Astrocyte (in vitro differentiated cells and primary cell): ENCODE results near the gene GPR39. TPM values are rescaled to one million over a fixed set of nuclear protein-coding genes. Genes with fewer than 3 reads are reported as not detected.

Source experiments
- DNase-seq: peaks from one replicate; pipeline ENCODE4 v3.0.0-alpha.2; 2010; ENCODE audit warnings: low read depth
- FAIRE-seq: peaks from 2 replicates; lab custom pipeline; 2011; peaks lifted over from hg19 to GRCh38; lab: Jason Lieb, UNC
- H2AFZ ChIP-seq: 2 replicates; pipeline ENCODE4 v1.6.0; 2012; ENCODE audit warnings: low read depth, low read length, inconsistent platforms
- H3K27ac ChIP-seq: 2 replicates; pipeline ENCODE4 v1.5.1; 2011; ENCODE audit warnings: low read depth, low read length, inconsistent platforms
- H3K27me3 ChIP-seq: 2 replicates; pipeline ENCODE4 v1.6.0; 2011; ENCODE audit warnings: low read length, inconsistent platforms; ENCODE audit not compliant: insufficient read depth
- H3K36me3 ChIP-seq: 2 replicates; pipeline ENCODE4 v1.5.1; 2011; ENCODE audit warnings: low read length, inconsistent platforms; ENCODE audit not compliant: insufficient read depth
- H3K4me1 ChIP-seq: 2 replicates; pipeline ENCODE4 v1.5.1; 2011; ENCODE audit warnings: low read length, inconsistent platforms; ENCODE audit not compliant: insufficient read depth
- H3K4me2 ChIP-seq: 2 replicates; pipeline ENCODE4 v1.6.0; 2012; ENCODE audit warnings: low read length, inconsistent platforms
- H3K4me3 ChIP-seq: 2 replicates; pipeline ENCODE4 v1.5.1; 2011; ENCODE audit warnings: low read depth, mild to moderate bottlenecking, low read length, inconsistent platforms; ENCODE audit not compliant: insufficient read depth
- H3K79me2 ChIP-seq: 2 replicates; pipeline ENCODE4 v1.6.0; 2012; ENCODE audit warnings: mild to moderate bottlenecking, low read length, inconsistent platforms; ENCODE audit not compliant: insufficient read depth
- H3K9ac ChIP-seq: 2 replicates; pipeline ENCODE4 v1.6.0; 2012; ENCODE audit warnings: mild to moderate bottlenecking, low read length, inconsistent platforms
- H3K9me3 ChIP-seq: 2 replicates; pipeline ENCODE4 v1.5.1; 2012; ENCODE audit warnings: low read depth, mild to moderate bottlenecking, low read length, inconsistent platforms; ENCODE audit not compliant: insufficient read depth
- H4K20me1 ChIP-seq: 2 replicates; pipeline ENCODE4 v1.6.0; 2012; ENCODE audit warnings: low read length, inconsistent platforms; ENCODE audit not compliant: insufficient read depth
- H3K27ac Mint-ChIP-seq: one replicate; pipeline ENCODE4 v1.8.0; 2021; ENCODE audit warnings: mild to moderate bottlenecking, mixed read lengths; ENCODE audit not compliant: unreplicated experiment
- H3K27me3 Mint-ChIP-seq: one replicate; pipeline ENCODE4 v1.8.0; 2021; ENCODE audit warnings: low read depth, mixed read lengths; ENCODE audit not compliant: unreplicated experiment
- H3K36me3 Mint-ChIP-seq: one replicate; pipeline ENCODE4 v1.8.0; 2021; ENCODE audit warnings: low read depth, mixed read lengths; ENCODE audit not compliant: unreplicated experiment
- H3K4me1 Mint-ChIP-seq: one replicate; pipeline ENCODE4 v1.8.0; 2021; ENCODE audit warnings: low read depth, mixed read lengths; ENCODE audit not compliant: unreplicated experiment
- H3K4me3 Mint-ChIP-seq: one replicate; pipeline ENCODE4 v1.8.0; 2021; ENCODE audit warnings: mild to moderate bottlenecking, moderate library complexity, mixed read lengths; ENCODE audit not compliant: unreplicated experiment
- H3K9me3 Mint-ChIP-seq: one replicate; pipeline ENCODE4 v1.8.0; 2021; ENCODE audit warnings: mild to moderate bottlenecking, mixed read lengths; ENCODE audit not compliant: unreplicated experiment
- EZH2 ChIP-seq: IDR thresholded peaks from 2 replicates; pipeline ENCODE4 v1.6.1; 2012; ENCODE audit warnings: mild to moderate bottlenecking, low read length, inconsistent platforms; ENCODE audit not compliant: insufficient read depth
- total RNA-seq: library from RNA; stranded (reverse); gene quantifications from 2 replicates; pipeline ENCODE4 v1.2.1, GENCODE V29; 2021
- TF ChIP-seq, protein P1 (sequence below): IDR thresholded peaks from 2 replicates; pipeline ENCODE4 v1.5.1; 2011; ENCODE audit warnings: low read depth, mild to moderate bottlenecking, inconsistent platforms, low read length, moderate library complexity; ENCODE audit not compliant: insufficient read depth

The GPR39 gene
- total RNA-seq, 1 donor from 2014 or later: 4.4 TPM

DNA sequence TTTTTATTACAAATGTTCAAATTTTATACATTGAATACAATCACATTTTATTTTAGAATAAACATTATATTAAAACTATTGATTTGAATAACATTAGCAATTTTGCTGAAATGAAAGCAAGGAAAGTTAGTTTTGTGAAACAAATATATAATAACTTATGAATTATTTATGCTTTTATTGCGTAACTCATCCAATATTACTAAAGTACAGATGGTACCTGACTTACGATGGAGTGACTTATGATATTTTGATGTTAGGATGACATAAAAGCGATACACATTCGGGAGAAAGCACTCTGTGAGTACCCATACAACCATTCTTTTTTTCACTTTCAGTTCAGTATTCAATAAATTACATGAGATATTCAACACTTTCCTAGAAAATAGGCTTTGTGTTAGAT, 26.5 kb downstream of the GPR39 start:
- Histone ChIP-seq H3K79me2 (peaks cover 4% of the 10 kb centered on the region), H3K9ac (no peak overlapping the region), H4K20me1 (no peaks in the 10 kb centered on the region), H2AFZ (no peak overlapping the region), H3K9me3 (no peaks in the 10 kb centered on the region), H3K4me2 (no peak overlapping the region), H3K36me3 (no peaks in the 10 kb centered on the region), H3K27me3 (no peaks in the 10 kb centered on the region), H3K27ac (no peak overlapping the region), H3K4me3 (no peak overlapping the region), H3K4me1 (peaks cover 26% of the 10 kb centered on the region)
- Mint-ChIP-seq H3K36me3 (no peaks in the 10 kb centered on the region), H3K27ac (no peak overlapping the region), H3K4me1 (peaks cover 54% of the 10 kb centered on the region), H3K9me3 (peaks cover 4% of the 10 kb centered on the region), H3K4me3 (no peak overlapping the region), H3K27me3 (no peaks in the 10 kb centered on the region)
- DNase-seq (no peak), FAIRE-seq (no peak)
- TF ChIP-seq, protein P1, sequence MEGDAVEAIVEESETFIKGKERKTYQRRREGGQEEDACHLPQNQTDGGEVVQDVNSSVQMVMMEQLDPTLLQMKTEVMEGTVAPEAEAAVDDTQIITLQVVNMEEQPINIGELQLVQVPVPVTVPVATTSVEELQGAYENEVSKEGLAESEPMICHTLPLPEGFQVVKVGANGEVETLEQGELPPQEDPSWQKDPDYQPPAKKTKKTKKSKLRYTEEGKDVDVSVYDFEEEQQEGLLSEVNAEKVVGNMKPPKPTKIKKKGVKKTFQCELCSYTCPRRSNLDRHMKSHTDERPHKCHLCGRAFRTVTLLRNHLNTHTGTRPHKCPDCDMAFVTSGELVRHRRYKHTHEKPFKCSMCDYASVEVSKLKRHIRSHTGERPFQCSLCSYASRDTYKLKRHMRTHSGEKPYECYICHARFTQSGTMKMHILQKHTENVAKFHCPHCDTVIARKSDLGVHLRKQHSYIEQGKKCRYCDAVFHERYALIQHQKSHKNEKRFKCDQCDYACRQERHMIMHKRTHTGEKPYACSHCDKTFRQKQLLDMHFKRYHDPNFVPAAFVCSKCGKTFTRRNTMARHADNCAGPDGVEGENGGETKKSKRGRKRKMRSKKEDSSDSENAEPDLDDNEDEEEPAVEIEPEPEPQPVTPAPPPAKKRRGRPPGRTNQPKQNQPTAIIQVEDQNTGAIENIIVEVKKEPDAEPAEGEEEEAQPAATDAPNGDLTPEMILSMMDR: no peak
- no peak for TF ChIP-seq EZH2

DNA sequence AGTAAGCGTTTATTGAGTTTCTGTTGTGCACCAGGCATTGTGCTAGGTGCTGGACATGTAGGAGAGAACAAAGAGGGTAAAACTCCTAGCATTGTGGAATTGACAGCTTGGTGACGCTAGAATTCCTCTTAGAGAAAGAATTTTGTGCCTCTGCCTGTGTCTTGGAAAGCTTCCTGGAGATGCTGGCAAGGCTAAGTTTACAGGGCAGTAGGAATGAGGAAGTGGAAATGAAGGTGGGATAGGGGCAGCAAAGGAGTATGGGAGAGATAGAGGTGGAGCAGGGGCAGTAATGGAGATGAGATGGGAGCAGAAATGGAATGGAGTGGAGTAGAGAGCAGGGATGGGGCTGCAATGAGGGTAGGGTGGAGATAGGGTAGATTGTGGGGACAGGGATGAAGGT, 29.8 kb downstream of the GPR39 start:
- Histone ChIP-seq H4K20me1 (no peaks in the 10 kb centered on the region), H3K4me3 (no peak overlapping the region), H3K4me2 (no peak overlapping the region), H3K36me3 (no peaks in the 10 kb centered on the region), H3K27ac (no peak overlapping the region), H3K9me3 (no peaks in the 10 kb centered on the region), H3K4me1 (peaks cover 3% of the 10 kb centered on the region), H3K27me3 (no peaks in the 10 kb centered on the region), H3K9ac (no peak overlapping the region), H2AFZ (no peak overlapping the region), H3K79me2 (no peaks in the 10 kb centered on the region)
- Mint-ChIP-seq H3K9me3 (peaks cover 4% of the 10 kb centered on the region), H3K4me1 (peaks cover 23% of the 10 kb centered on the region), H3K4me3 (no peak overlapping the region), H3K27ac (no peak overlapping the region), H3K36me3 (no peaks in the 10 kb centered on the region), H3K27me3 (no peaks in the 10 kb centered on the region)
- peak; percentile 14 for DNase-seq
- no peak for FAIRE-seq
- TF ChIP-seq, protein P1: no peak
- no peak for TF ChIP-seq EZH2

DNA sequence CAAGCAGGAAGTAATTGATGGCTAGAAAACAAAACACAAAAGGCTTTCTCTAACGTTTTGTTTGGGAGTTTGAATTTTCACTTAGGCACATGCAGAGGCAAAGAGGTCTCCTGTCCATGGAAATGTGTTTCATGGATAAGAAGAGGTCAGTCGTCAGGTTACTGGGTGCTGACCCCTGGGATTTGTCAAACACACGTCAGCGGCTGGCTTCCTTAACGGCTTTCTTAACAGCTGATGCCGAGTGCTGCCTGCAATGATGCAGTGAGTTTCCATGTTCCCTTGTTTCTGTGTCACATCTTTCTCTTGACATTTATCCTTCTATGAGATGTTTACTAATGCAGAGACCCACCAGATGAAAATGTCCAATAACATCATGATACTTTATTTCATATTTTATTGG, 31.7 kb downstream of the GPR39 start:
- no peak overlapping the region for H3K9ac ChIP-seq
- Mint-ChIP-seq H3K9me3 (peaks cover 9% of the 10 kb centered on the region), H3K36me3 (no peaks in the 10 kb centered on the region), H3K4me1 (peaks cover 11% of the 10 kb centered on the region), H3K4me3 (no peak overlapping the region), H3K27ac (no peak overlapping the region), H3K27me3 (no peaks in the 10 kb centered on the region)
- DNase-seq (no peak), FAIRE-seq (no peak)
- H4K20me1 ChIP-seq: no peaks in the 10 kb centered on the region
- H3K4me1 ChIP-seq: no peaks in the 10 kb centered on the region
- no peak for TF ChIP-seq EZH2
- TF ChIP-seq, protein P1: no peak
- no peaks in the 10 kb centered on the region for H3K36me3 ChIP-seq
- H2AFZ ChIP-seq: peak overlapping the region; percentile 44
- no peaks in the 10 kb centered on the region for H3K9me3 ChIP-seq
- H3K27ac ChIP-seq: no peak overlapping the region
- no peaks in the 10 kb centered on the region for H3K27me3 ChIP-seq
- H3K79me2 ChIP-seq: no peaks in the 10 kb centered on the region
- no peak overlapping the region for H3K4me3 ChIP-seq
- no peak overlapping the region for H3K4me2 ChIP-seq
